ENCODE results near the gene UNC119B. TPM values are rescaled to one million over a fixed set of nuclear protein-coding genes. Genes with fewer than 3 reads are reported as not detected.

Gene UNC119B
- total RNA-seq, 2 donors from 2014 or later, result 52.8 to 60.7 TPM

GRCh38 chr12:120744922-120745493 lies 34.8 kb downstream of the UNC119B start:
- no peak overlapping the region for H3K9ac ChIP-seq (ENCODE audit: extremely low read depth, low read length, poor library complexity, severe bottlenecking)
- no peaks in the 10 kb centered on the region for H3K36me3 Mint-ChIP-seq (ENCODE audit: low read depth)
- H3K9me3 ChIP-seq (ENCODE audit: control insufficient read depth, low read length), result no peaks in the 10 kb centered on the region
- no peak overlapping the region for H3K27ac ChIP-seq (ENCODE audit: low read depth, low read length)
- H3K27me3 Mint-ChIP-seq (ENCODE audit: insufficient read depth), result no peaks in the 10 kb centered on the region
- WGBS, 2 experiments (ENCODE audit: insufficient coverage in 1 of 2, insufficient read length in 1 of 2), result 93 to 99% methylated on average over 12 to 15 of the region's 15 CpGs
- no peaks in the 10 kb centered on the region for H3K27me3 ChIP-seq (ENCODE audit: control insufficient read depth, insufficient read depth, low read length, poor library complexity, severe bottlenecking)
- no peak for TF ChIP-seq CTCF (conservative IDR thresholded peaks at IDR 0.05)
- DNase-seq, result no peak
- H3K4me1 Mint-ChIP-seq, result no peaks in the 10 kb centered on the region
- H3K9me3 Mint-ChIP-seq, result no peaks in the 10 kb centered on the region
- H3K4me3 ChIP-seq (ENCODE audit: low read length), result no peak overlapping the region
- no peaks in the 10 kb centered on the region for H3K4me1 ChIP-seq (ENCODE audit: control insufficient read depth, insufficient read depth, low read length)
- H3K27ac Mint-ChIP-seq, result no peak overlapping the region
- no peak overlapping the region for H3K4me3 Mint-ChIP-seq
- no peaks in the 10 kb centered on the region for H3K36me3 ChIP-seq (ENCODE audit: control insufficient read depth, insufficient read depth, low read length)

GRCh38 chr12:120748242-120748641 lies 38.0 kb downstream of the UNC119B start:
- no peaks in the 10 kb centered on the region for H3K36me3 ChIP-seq (ENCODE audit: control insufficient read depth, insufficient read depth, low read length)

GRCh38 chr12:120749256-120749655 lies 39.0 kb downstream of the UNC119B start:
- H3K9me3 Mint-ChIP-seq, result peaks cover 3% of the 10 kb centered on the region
- DNase-seq, result no peak
- no peak overlapping the region for H3K27ac Mint-ChIP-seq
- Histone ChIP-seq H3K27me3 (ENCODE audit: control insufficient read depth, insufficient read depth, low read length, poor library complexity, severe bottlenecking) (no peaks in the 10 kb centered on the region), H3K4me3 (ENCODE audit: low read length) (no peak overlapping the region), H3K9me3 (ENCODE audit: control insufficient read depth, low read length) (no peaks in the 10 kb centered on the region), H3K27ac (ENCODE audit: low read depth, low read length) (no peak overlapping the region), H3K9ac (ENCODE audit: extremely low read depth, low read length, poor library complexity, severe bottlenecking) (no peak overlapping the region), H3K4me1 (ENCODE audit: control insufficient read depth, insufficient read depth, low read length) (no peaks in the 10 kb centered on the region), H3K36me3 (ENCODE audit: control insufficient read depth, insufficient read depth, low read length) (no peaks in the 10 kb centered on the region)
- WGBS, 2 experiments (ENCODE audit: insufficient coverage in 1 of 2, insufficient read length in 1 of 2), result 86 to 93% methylated on average over 5 of the region's 5 CpGs
- no peaks in the 10 kb centered on the region for H3K4me1 Mint-ChIP-seq
- TF ChIP-seq CTCF (conservative IDR thresholded peaks at IDR 0.05), result no peak
- no peaks in the 10 kb centered on the region for H3K27me3 Mint-ChIP-seq (ENCODE audit: insufficient read depth)
- no peak overlapping the region for H3K4me3 Mint-ChIP-seq
- H3K36me3 Mint-ChIP-seq (ENCODE audit: low read depth), result no peaks in the 10 kb centered on the region

More at GRCh38 chr12:120748242-120748641, 38.0 kb downstream of the UNC119B start:
- H3K4me1 Mint-ChIP-seq, result no peaks in the 10 kb centered on the region
- H3K27ac Mint-ChIP-seq, result no peak overlapping the region
- no peak for TF ChIP-seq CTCF (conservative IDR thresholded peaks at IDR 0.05)
- H3K4me1 ChIP-seq (ENCODE audit: control insufficient read depth, insufficient read depth, low read length), result no peaks in the 10 kb centered on the region
- H3K9me3 ChIP-seq (ENCODE audit: control insufficient read depth, low read length), result no peaks in the 10 kb centered on the region
- no peaks in the 10 kb centered on the region for H3K36me3 Mint-ChIP-seq (ENCODE audit: low read depth)
- H3K4me3 ChIP-seq (ENCODE audit: low read length), result no peak overlapping the region
- H3K9me3 Mint-ChIP-seq, result no peaks in the 10 kb centered on the region
- no peaks in the 10 kb centered on the region for H3K27me3 ChIP-seq (ENCODE audit: control insufficient read depth, insufficient read depth, low read length, poor library complexity, severe bottlenecking)
- DNase-seq, result no peak
- WGBS, 2 experiments (ENCODE audit: insufficient coverage in 1 of 2, insufficient read length in 1 of 2), result 96 to 97% methylated on average over 6 to 7 of the region's 7 CpGs
- H3K4me3 Mint-ChIP-seq, result no peak overlapping the region
- H3K27me3 Mint-ChIP-seq (ENCODE audit: insufficient read depth), result no peaks in the 10 kb centered on the region
- no peak overlapping the region for H3K9ac ChIP-seq (ENCODE audit: extremely low read depth, low read length, poor library complexity, severe bottlenecking)
- H3K27ac ChIP-seq (ENCODE audit: low read depth, low read length), result no peak overlapping the region

All from endodermal cell (in vitro differentiated cells).